Measurements from ENCODE around the gene CCDC175.

CCDC175 gene

GRCh38 chr14:59538936-59539335 lies 37.7 kb downstream of the CCDC175 start:
- DNase-seq: no peak

- no peak for DNase-seq
These were observed 39.1 kb downstream of the CCDC175 start for GRCh38 chr14:59537476-59537875.

- DNase-seq: no peak
These were observed 42.1 kb downstream of the CCDC175 start for GRCh38 chr14:59534361-59534987.

- DNase-seq: no peak
These were observed 44.2 kb downstream of the CCDC175 start for GRCh38 chr14:59532419-59532818.

GRCh38 chr14:59530349-59530748 lies 46.3 kb downstream of the CCDC175 start:
- DNase-seq: no peak

GRCh38 chr14:59529189-59529588 lies 47.4 kb downstream of the CCDC175 start:
- DNase-seq: no peak

- no peak for DNase-seq
These were observed 56.4 kb downstream of the CCDC175 start for GRCh38 chr14:59520224-59520623.

- DNase-seq: peak in 1 of 2 experiments; percentile 62
These were observed 64.6 kb downstream of the CCDC175 start for GRCh38 chr14:59511916-59512575.

- no peak for DNase-seq
These were observed 65.6 kb downstream of the CCDC175 start for GRCh38 chr14:59510966-59511365.

GRCh38 chr14:59510001-59510400 lies 66.6 kb downstream of the CCDC175 start:
- DNase-seq: no peak

- no peak for DNase-seq
These were observed 67.5 kb downstream of the CCDC175 start for GRCh38 chr14:59509101-59509500.

- DNase-seq: no peak
These were observed 68.9 kb downstream of the CCDC175 start for GRCh38 chr14:59507752-59508103.

- DNase-seq: peak; percentile 49 to 86
These were observed 69.4 kb downstream of the CCDC175 start for GRCh38 chr14:59507063-59507751.

GRCh38 chr14:59503256-59503655 lies 73.4 kb downstream of the CCDC175 start:
- no peak for DNase-seq

GRCh38 chr14:59500732-59501131 lies 75.9 kb downstream of the CCDC175 start:
- no peak for DNase-seq

GRCh38 chr14:59492384-59492783 lies 84.2 kb downstream of the CCDC175 start:
- DNase-seq: no peak

- no peak for DNase-seq
These were observed 85.9 kb downstream of the CCDC175 start for GRCh38 chr14:59490756-59491155.

GRCh38 chr14:59484639-59485175 lies 91.9 kb downstream of the CCDC175 start:
- DNase-seq: peak; percentile 43 to 46

GRCh38 chr14:59483819-59484638 lies 92.6 kb downstream of the CCDC175 start, which contains the start of the genes JKAMP and L3HYPDH:
Gene JKAMP (plus strand): TSS chr14:59484517. CDS start chr14:59484590, 73 bp downstream.
Gene L3HYPDH (minus strand): TSS chr14:59484408. CDS start chr14:59484316, 92 bp downstream.
- peak; percentile 93 to 99 for DNase-seq

- DNase-seq: peak in 1 of 2 experiments; percentile 46
These were observed 93.2 kb downstream of the CCDC175 start for GRCh38 chr14:59483363-59483762.

- peak in 1 of 2 experiments; percentile 20 for DNase-seq
These were observed 93.9 kb downstream of the CCDC175 start for GRCh38 chr14:59482541-59483331.

All from NCI-H526 (cell line).